HUES6 (cell line): Measurements from ENCODE around the gene SH2D2A.

Experiments used
- H3K27ac ChIP-seq: 2 replicates; pipeline ENCODE4 v1.7.0; 2013; ENCODE audit warnings: low read depth, mild to moderate bottlenecking, low read length, inconsistent platforms
- H3K27me3 ChIP-seq: 2 replicates; pipeline ENCODE4 v1.6.1; 2013; ENCODE audit warnings: low read length; ENCODE audit not compliant: control insufficient read depth, insufficient read depth
- H3K36me3 ChIP-seq: 2 replicates; pipeline ENCODE4 v1.6.1; 2013; ENCODE audit warnings: low read length; ENCODE audit not compliant: control insufficient read depth, insufficient read depth
- H3K4me1 ChIP-seq: 2 replicates; pipeline ENCODE4 v1.6.1; 2013; ENCODE audit warnings: low read length; ENCODE audit not compliant: control insufficient read depth, insufficient read depth
- H3K4me3 ChIP-seq: 2 replicates; pipeline ENCODE4 v1.5.1; 2013; ENCODE audit warnings: low read depth, low read length
- H3K9ac ChIP-seq: one replicate; pipeline ENCODE4 v1.6.1; 2013; ENCODE audit warnings: mild to moderate bottlenecking, low read length
- H3K9me3 ChIP-seq: 2 replicates; pipeline ENCODE4 v1.6.1; 2013; ENCODE audit warnings: low read depth, low read length; ENCODE audit not compliant: control insufficient read depth, insufficient read depth

SH2D2A gene

DNA sequence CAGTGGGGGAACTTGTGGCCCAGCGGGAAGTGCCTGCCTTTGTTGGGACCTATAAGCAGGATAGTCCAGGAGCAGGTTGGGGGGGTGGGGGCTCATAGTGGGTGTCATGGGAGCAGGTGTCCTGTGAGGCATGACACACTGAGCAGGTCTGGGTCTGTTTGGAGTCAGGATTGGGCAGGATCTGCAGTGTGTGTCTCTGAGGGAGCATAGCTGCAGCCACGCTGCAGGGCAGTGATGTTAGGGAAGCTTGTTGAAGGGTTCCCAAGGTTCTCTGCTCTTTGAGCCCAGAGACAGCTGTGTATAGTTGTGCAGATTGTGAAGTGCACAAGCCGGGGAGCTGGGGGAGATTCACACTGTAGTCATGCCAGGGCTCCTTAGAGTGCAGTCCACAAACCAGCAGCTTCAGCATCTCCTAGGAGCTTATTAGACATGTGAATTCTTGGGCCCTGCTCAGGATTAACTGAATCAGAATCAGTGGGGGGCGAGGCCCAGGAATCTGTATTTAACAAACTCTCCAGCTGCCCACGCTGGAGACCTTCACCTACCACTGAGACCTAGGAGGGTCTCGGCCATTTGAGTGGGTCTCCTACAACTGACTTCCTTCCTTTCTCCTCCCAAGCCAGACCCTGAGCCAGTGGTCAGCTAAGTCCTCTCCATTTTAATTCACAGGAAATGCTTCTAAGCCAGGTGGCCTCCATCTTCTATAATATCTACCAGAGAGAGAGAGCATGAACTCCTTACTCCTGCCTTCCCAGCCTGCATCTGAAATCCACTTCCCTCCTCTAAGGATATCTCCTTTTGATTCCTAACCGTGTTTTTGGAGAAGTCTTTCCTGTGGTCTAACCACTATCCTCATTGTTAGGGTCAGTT is 31.2 kb upstream of the SH2D2A start:
- Histone ChIP-seq H3K4me1 (peaks cover 19% of the 10 kb centered on the region), H3K27me3 (peaks cover 100% of the 10 kb centered on the region), H3K4me3 (peak overlapping the region; percentile 60), H3K9ac (no peak overlapping the region), H3K36me3 (no peaks in the 10 kb centered on the region), H3K27ac (no peak overlapping the region), H3K9me3 (no peaks in the 10 kb centered on the region)

DNA sequence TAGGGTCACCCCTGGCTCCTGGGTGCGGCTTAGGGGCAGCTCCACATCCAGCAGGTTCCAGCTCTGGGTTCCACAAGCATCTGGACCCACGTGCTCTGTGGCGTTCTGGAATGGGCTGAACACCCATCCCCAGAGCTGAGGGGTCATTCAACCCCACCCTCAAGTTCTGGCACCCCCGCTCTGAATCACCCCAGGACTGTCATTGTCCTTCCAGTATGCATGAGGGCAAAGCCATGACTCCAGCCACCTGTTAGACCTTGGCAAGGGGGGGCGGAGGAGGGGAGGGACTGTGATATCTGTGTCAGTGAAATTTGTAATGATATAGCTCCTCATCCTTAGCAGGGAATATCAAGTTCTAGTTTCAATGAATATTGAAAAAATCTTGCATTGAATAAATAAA is 30.0 kb upstream of the SH2D2A start:
- H3K9me3 ChIP-seq = no peaks in the 10 kb centered on the region
- peaks cover 100% of the 10 kb centered on the region for H3K27me3 ChIP-seq
- H3K27ac ChIP-seq = no peak overlapping the region
- H3K4me3 ChIP-seq = no peak overlapping the region
- no peaks in the 10 kb centered on the region for H3K36me3 ChIP-seq
- H3K9ac ChIP-seq = no peak overlapping the region
- H3K4me1 ChIP-seq = peaks cover 19% of the 10 kb centered on the region

- Histone ChIP-seq H3K4me3 (peak overlapping the region; percentile 59), H3K27me3 (peaks cover 100% of the 10 kb centered on the region)
Observed at GRCh38 chr1:156845953-156846545, 29.4 kb upstream of the SH2D2A start.

GRCh38 chr1:156845055-156845952 is 28.7 kb upstream of the SH2D2A start:
- H3K9ac ChIP-seq = no peak overlapping the region
- peaks cover 19% of the 10 kb centered on the region for H3K4me1 ChIP-seq
- peaks cover 96% of the 10 kb centered on the region for H3K27me3 ChIP-seq
- no peak overlapping the region for H3K27ac ChIP-seq
- no peaks in the 10 kb centered on the region for H3K36me3 ChIP-seq
- no peaks in the 10 kb centered on the region for H3K9me3 ChIP-seq
- peak overlapping the region; percentile 59 for H3K4me3 ChIP-seq

More at GRCh38 chr1:156845953-156846545, 29.4 kb upstream of the SH2D2A start:
- Histone ChIP-seq H3K36me3 (no peaks in the 10 kb centered on the region), H3K27ac (no peak overlapping the region), H3K9ac (no peak overlapping the region), H3K4me1 (peaks cover 19% of the 10 kb centered on the region), H3K9me3 (no peaks in the 10 kb centered on the region)

DNA sequence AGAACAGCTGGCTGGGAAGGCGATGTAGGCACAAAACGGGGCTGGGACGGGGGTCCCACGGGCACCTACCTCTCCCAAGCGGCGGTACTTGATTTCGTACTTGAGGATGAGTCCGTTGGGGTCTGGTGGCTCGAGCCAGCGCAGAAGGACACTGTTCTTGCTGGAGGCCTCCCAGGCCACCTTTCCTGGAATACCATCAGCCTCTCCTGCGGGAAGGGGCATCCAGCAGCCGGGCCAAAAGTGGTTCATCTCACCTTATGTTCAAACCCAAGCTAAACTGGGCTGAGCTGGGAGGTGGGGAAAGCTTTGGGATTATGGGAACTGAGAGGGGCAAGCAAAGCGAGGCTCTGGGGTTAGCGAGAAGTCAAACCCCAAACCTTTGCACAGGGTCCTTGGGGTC is 28.0 kb upstream of the SH2D2A start:
- no peaks in the 10 kb centered on the region for H3K9me3 ChIP-seq
- H3K4me1 ChIP-seq = peaks cover 19% of the 10 kb centered on the region
- no peak overlapping the region for H3K27ac ChIP-seq
- peaks cover 91% of the 10 kb centered on the region for H3K27me3 ChIP-seq
- H3K9ac ChIP-seq = no peak overlapping the region
- H3K36me3 ChIP-seq = no peaks in the 10 kb centered on the region
- peak overlapping the region; percentile 59 for H3K4me3 ChIP-seq

DNA sequence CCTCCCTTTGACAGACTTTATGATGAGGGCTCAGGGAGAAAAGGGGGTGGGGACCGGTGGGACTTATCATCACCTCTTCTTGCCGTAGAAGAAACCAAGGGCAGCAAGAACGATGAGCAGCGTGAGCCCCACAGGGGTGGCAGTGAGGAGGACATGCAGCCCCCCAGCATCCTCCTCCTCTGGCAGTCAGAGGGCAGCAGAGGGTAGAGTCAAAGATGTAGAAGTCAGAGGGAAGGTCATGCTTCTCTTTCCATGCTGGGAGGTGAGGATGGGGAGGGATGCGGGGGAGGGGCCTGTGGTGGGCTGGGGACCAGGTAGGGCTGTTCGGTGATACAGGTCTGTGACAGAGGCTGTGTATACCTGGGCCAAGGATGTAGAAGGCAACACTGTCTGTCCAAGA is 27.5 kb upstream of the SH2D2A start:
- H3K9me3 ChIP-seq = no peaks in the 10 kb centered on the region
- no peak overlapping the region for H3K4me3 ChIP-seq
- peaks cover 18% of the 10 kb centered on the region for H3K4me1 ChIP-seq
- H3K9ac ChIP-seq = no peak overlapping the region
- no peaks in the 10 kb centered on the region for H3K36me3 ChIP-seq
- H3K27me3 ChIP-seq = peaks cover 90% of the 10 kb centered on the region
- H3K27ac ChIP-seq = no peak overlapping the region

- Histone ChIP-seq H3K9ac (no peak overlapping the region), H3K4me1 (peaks cover 10% of the 10 kb centered on the region), H3K36me3 (no peaks in the 10 kb centered on the region), H3K27me3 (peaks cover 90% of the 10 kb centered on the region), H3K4me3 (no peak overlapping the region), H3K27ac (no peak overlapping the region), H3K9me3 (no peaks in the 10 kb centered on the region)
Observed at GRCh38 chr1:156842618-156843300, 26.1 kb upstream of the SH2D2A start.

GRCh38 chr1:156841295-156841855 is 24.7 kb upstream of the SH2D2A start:
- Histone ChIP-seq H3K27ac (no peak overlapping the region), H3K4me1 (peaks cover 10% of the 10 kb centered on the region), H3K36me3 (no peaks in the 10 kb centered on the region), H3K9me3 (no peaks in the 10 kb centered on the region), H3K4me3 (no peak overlapping the region), H3K9ac (no peak overlapping the region), H3K27me3 (peaks cover 90% of the 10 kb centered on the region)

DNA sequence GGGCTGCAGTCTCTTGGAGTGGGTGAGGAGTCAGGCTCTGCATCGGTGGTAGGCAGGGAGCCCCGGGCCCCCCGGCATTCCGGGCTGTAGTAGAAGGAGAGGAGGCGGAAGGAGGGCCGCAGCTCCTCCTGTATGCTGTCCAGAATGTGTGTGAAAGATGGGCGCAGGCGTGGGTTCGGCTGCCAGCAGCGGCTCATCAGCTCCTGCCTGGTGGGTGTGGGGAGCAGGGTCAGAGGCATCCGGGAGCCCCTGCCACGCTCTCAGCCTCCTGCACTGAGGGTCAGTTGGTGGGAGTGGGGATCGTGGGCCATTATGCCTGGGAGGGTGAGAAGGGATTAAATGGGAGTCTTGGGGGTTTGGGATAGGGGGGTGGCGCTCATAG is 24.2 kb upstream of the SH2D2A start:
- Histone ChIP-seq H3K9ac (no peak overlapping the region), H3K4me1 (peaks cover 10% of the 10 kb centered on the region), H3K9me3 (no peaks in the 10 kb centered on the region), H3K4me3 (no peak overlapping the region), H3K36me3 (no peaks in the 10 kb centered on the region), H3K27me3 (peaks cover 90% of the 10 kb centered on the region), H3K27ac (no peak overlapping the region)

DNA sequence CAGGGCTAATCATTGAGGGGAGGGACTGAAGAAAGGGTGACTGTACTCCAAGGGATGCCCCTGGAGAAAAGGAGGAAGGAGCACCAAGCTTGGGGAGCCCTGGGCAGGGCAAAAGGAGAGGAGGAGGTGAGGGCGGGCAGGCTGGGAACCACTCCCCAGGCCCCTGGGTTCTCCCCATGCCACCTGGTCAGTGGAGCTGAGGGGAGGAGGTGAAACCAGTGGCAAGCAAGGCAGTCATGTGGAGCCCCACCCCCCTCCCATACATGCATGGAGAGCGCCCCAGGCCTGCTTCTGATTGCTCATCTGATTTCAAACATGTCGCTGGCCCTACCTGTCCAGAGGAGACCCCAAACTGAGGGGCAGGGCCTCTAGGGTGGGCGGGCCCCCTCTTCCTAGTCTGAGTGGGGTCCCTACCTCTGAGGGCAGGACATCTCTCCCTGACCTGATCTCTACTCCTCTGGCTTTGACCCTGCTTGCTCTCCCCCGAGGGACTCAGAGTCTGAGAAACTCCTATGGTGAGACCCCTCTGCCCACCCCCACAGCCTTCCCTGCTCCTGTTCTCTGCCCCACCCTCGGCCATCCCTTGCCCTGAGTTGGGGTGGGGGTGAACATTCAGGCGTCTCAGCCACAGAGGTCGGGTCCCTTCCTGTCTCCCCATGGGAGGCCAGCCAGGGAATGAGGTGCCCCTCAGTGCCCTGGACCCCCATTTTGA is 23.7 kb upstream of the SH2D2A start:
- Histone ChIP-seq H3K27me3 (peaks cover 90% of the 10 kb centered on the region), H3K27ac (no peak overlapping the region), H3K9ac (no peak overlapping the region), H3K4me3 (no peak overlapping the region), H3K9me3 (no peaks in the 10 kb centered on the region), H3K4me1 (peaks cover 10% of the 10 kb centered on the region), H3K36me3 (no peaks in the 10 kb centered on the region)
